ENCODE measurements around the gene ERLEC1.
"Not testable (repeated sequence)": the region's sequence is repeated elsewhere in the genome, so short reads cannot be mapped to it uniquely, and the experiment has no call there.

ERLEC1 gene

GRCh38 chr2:53841651-53842050 lies 54.8 kb downstream of the ERLEC1 start:
- not testable (repeated sequence) for DNase-seq

- no peak for DNase-seq
Measured at GRCh38 chr2:53842891-53843290, 56.0 kb downstream of the ERLEC1 start.

DNA sequence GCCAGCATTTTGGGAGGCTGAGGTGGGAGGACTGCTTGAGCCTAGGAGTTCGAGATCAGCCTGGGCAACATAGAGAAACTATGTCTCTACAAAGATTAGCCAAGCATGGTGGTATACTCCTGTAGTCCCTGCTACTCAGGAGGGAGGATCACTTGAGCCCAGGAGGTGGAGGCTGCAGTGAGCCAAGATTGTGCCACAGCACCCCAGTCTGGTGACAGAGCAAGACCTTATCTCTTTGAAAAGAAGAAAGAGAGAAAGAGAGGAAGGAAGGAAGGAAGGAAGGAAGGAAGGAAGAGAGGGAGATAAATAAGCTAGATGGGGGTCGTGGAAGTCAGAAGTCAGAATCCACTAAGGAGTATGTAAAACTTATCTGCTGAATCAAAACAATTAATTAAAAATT lies 56.8 kb downstream of the ERLEC1 start:
- DNase-seq, result no peak

GRCh38 chr2:53848062-53848461 lies 61.2 kb downstream of the ERLEC1 start:
- DNase-seq, result no peak

DNA sequence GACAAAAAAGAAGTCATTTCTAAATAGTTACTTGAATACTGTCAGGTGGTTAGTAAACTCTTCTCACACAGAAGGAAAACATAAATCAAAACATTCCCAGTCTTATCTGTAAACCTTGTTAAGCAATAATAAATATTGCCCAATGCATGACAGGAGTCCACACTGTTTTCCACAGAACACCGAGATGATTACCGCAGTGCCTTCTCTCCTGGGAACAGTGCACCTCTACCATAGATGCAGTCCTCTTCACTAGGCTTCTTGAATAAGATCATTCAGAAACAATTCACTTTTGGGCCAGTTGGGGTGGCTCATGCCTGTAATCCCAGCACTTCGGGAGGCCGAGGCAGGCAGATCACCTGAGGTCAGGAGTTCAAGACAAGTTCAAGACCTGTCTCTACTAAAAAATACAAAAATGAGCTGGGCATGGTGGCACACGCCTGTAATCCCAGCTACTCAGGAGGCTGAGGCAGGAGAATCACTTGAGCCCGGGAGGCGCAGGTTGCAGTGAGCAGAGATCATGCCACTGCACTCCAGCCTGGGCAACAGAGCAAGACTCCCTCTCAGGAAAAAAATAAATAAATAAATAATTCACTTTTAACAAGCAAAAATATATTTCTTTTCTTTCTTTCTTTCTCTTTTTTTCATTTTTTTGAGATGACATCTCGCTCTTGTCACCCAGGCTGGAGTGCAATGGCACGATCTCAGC lies 64.4 kb downstream of the ERLEC1 start:
- not testable (repeated sequence) for DNase-seq

- DNase-seq, result no peak
Measured at GRCh38 chr2:53852532-53852931, 65.7 kb downstream of the ERLEC1 start.

DNA sequence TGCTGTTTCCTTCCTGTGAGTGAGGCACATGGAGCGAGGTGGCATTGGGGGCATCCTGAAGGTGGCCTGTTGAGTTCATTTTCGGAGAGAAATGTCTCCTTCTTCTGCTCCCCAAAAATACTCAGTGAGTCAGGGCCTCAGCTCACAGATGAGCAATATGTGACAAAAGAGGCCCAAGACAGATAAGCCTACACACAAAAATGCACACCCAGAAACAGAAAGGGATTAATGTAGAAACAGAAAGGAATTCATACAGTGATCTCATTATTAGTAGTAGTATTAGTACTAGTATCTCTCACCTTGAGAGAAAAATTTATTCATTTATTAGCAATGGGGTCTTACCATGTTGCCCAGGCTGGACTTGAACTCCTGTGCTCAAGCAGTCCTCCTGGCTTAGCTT lies 67.8 kb downstream of the ERLEC1 start:
- DNase-seq, result no peak

DNA sequence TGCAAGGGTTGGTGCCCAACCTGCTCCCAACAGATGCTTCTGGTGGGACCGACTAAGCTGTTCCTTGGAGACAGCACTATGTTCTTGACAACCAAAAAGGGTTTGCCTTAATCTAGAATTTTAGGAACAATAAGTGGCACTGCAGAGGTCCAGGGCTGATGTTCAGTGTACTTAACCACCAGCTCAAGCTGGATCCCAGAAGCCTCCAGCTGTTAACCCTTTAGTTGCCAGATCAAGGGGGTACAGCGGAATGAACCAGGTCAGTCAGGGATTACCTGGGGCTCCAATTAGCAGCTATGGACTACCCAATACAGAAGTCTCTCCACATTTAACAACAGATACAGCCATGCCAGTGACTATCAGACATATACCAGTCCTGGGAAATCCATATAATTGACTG lies 69.4 kb downstream of the ERLEC1 start:
- no peak for DNase-seq

- DNase-seq, result no peak
Measured at GRCh38 chr2:53859206-53860181, 72.7 kb downstream of the ERLEC1 start, which contains the start of gene GPR75. TSS of gene GPR75 (minus strand) at chr2:53859967. CDS start at chr2:53854756, 5,211 bp downstream.

- DNase-seq, result no peak
Measured at GRCh38 chr2:53861824-53862223, 75.0 kb downstream of the ERLEC1 start.

DNA sequence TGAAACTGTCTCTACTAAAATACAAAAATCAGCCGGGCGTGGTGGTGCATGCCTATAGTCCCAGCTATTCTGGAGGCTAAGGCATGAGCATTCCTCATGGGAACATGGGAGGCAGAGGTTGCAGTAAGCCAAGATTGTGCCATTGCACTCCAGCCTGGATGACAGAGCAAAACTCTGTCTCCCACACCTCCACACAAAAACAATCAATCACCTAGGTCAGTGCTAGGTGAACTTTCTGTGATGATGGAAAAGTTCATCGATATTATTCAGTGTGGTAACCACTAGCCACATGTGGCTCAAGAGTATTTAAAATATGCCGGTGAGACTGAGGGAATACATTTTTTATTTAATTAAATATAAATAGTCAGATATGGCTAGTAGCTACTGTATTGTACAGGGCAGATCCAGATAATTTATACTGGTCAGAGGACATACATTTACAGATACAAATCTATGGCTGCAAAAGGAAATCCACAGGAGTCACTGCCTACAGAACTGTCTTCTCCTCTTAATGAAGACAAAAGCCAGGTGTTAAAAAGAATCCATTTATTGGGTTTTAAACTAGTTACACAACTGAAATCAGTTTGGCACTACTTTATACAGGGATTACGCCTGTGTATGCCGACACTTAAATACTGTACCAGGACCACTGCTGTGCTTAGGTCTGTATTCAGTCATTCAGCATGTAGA lies 76.8 kb downstream of the ERLEC1 start:
- no peak for DNase-seq

- DNase-seq, result no peak
Measured at GRCh38 chr2:53865264-53865663, 78.4 kb downstream of the ERLEC1 start.

- no peak for DNase-seq
Measured at GRCh38 chr2:53865962-53866361, 79.1 kb downstream of the ERLEC1 start.

GRCh38 chr2:53867169-53867568 lies 80.3 kb downstream of the ERLEC1 start:
- no peak for DNase-seq

DNA sequence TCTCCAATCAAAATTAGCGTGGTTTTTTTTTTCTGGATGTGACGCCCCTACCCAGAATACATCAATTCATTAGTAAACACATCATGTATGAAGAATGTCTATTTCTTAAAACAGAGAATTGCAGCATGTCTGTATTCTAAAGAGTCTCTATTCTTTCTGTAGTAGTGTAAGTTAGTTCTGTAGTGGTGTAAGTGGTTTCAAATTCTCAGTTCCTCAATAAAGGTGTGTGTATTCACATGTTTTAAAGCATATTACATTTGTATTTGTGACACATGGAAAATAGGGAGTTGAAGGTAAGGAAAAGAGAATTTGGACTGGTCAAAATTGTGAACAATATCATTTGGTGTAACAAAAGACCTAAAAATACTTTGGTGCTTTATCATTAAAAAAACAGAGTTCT lies 80.9 kb downstream of the ERLEC1 start:
- DNase-seq, result no peak

All from SHP77 (cell line).